HCT116 (cell line): ENCODE data around the gene SYNGAP1. TPM values are rescaled to one million over a fixed set of nuclear protein-coding genes. Genes with fewer than 3 reads are reported as not detected.

Source experiments
- ATAC-seq: fragments of 200-7000 bp; cut with Tn5 transposase; 2 replicates; pipeline ENCODE4 v1.9.1; 2020; ENCODE audit warnings: mild to moderate bottlenecking, moderate library complexity
- BruUV-seq: library from RNA; stranded (reverse); fragments of 400-500 nt; replicated peaks from 2 replicates; lab custom pipeline; 2021; lab: Mats Ljungman, UMichigan
- CTCF ChIA-PET: fragments of 300-600 bp; sonication (Branson Sonifier 250); formaldehyde crosslinking; loops from one replicate; lab custom pipeline; 2021; ENCODE audit warnings: antibody characterized with exemption; lab: Charles Lee
- POLR2A ChIA-PET: fragments of 300-600, 350-600 bp; sonication (Branson Sonifier 250); formaldehyde crosslinking; loops from one replicate; lab custom pipeline; 2021; ENCODE audit warnings: antibody characterized with exemption; lab: Charles Lee
- RAD21 ChIA-PET, 2 experiments: fragments of 300-600 bp; sonication (Branson Sonifier 250); formaldehyde crosslinking; loops; one replicate each; lab custom pipeline; 2023; ENCODE audit warnings: low total read pairs in 2 of 2; ENCODE audit not compliant: uncharacterized antibody in 2 of 2, unreplicated experiment in 2 of 2, low non-redundant PET in 1 of 2; lab: Charles Lee
- DNase-seq: peaks from one replicate; pipeline ENCODE4 v3.0.0-alpha.2; 2010; ENCODE audit warnings: low read depth, low spot score
- H2AFZ ChIP-seq: fragments of 200-600 bp; shearing (Covaris generic), sonication (generic); 2 replicates; pipeline ENCODE4 v1.6.1; 2017; ENCODE audit warnings: low read depth, mixed run types, mixed read lengths, antibody characterized with exemption, low read length; ENCODE audit not compliant: poor library complexity, severe bottlenecking
- H3K27ac ChIP-seq: 2 replicates; pipeline ENCODE4 v1.5.1; 2012; ENCODE audit warnings: low read depth, low read length
- H3K27me3 ChIP-seq: fragments of 200-600 bp; sonication (generic); 2 replicates; pipeline ENCODE4 v1.6.1; 2016; ENCODE audit warnings: mixed run types, low read length, mixed read lengths; ENCODE audit not compliant: insufficient read depth
- H3K36me3 ChIP-seq, 2 experiments: fragments of 200-500 bp in 1 of 2; fragments of 200-600 bp in 1 of 2; sonication (Bioruptor generic) in 1 of 2; sonication (generic) in 1 of 2; 2 replicates each; pipeline versions ENCODE4 v1.5.1 to v1.6.1; 2014 to 2016; ENCODE audit warnings: low read length in 2 of 2, inconsistent platforms in 1 of 2, mixed read lengths in 1 of 2, mixed run types in 1 of 2; ENCODE audit not compliant: insufficient read depth in 2 of 2, control insufficient read depth in 1 of 2
- H3K4me1 ChIP-seq, 2 experiments: fragments of 200-600 bp in 1 of 2; sonication (generic) in 1 of 2; 2 replicates each; pipeline versions ENCODE4 v1.5.1 to v1.6.1; 2012 to 2017; ENCODE audit warnings: low read length in 2 of 2, inconsistent platforms in 1 of 2, mild to moderate bottlenecking in 1 of 2, mixed read lengths in 1 of 2, mixed run types in 1 of 2, moderate library complexity in 1 of 2; ENCODE audit not compliant: insufficient read depth in 2 of 2, control insufficient read depth in 1 of 2
- H3K4me2 ChIP-seq: fragments of 200-600 bp; sonication (generic); 2 replicates; pipeline ENCODE4 v1.6.1; 2017; ENCODE audit warnings: mixed run types, low read length, mixed read lengths
- H3K4me3 ChIP-seq, 2 experiments: fragments of 200-600 bp in 1 of 2; sonication (generic) in 1 of 2; replicated peaks in 1 of 2; 2 replicates each; pipeline ENCODE4 v1.5.1; 2011 to 2016; ENCODE audit warnings: low read length in 2 of 2, control low read depth in 1 of 2, low read depth in 1 of 2, mild to moderate bottlenecking in 1 of 2, mixed read lengths in 1 of 2, mixed run types in 1 of 2
- H3K79me2 ChIP-seq: fragments of 200-600 bp; sonication (generic); 2 replicates; pipeline ENCODE4 v1.6.1; 2017; ENCODE audit warnings: mild to moderate bottlenecking, mixed run types, low read length, moderate library complexity, mixed read lengths; ENCODE audit not compliant: insufficient read depth
- H3K9ac ChIP-seq: fragments of 200-600 bp; sonication (generic); 2 replicates; pipeline ENCODE4 v1.6.1; 2016; ENCODE audit warnings: low read length, mixed read lengths
- H3K9me2 ChIP-seq: fragments of 200-600 bp; sonication (generic), shearing (Covaris generic); 2 replicates; pipeline ENCODE4 v1.6.1; 2017; ENCODE audit warnings: mixed run types, mild to moderate bottlenecking, moderate library complexity; ENCODE audit not compliant: insufficient read depth
- H3K9me3 ChIP-seq, 2 experiments: fragments of 200-500 bp in 1 of 2; fragments of 200-600 bp in 1 of 2; sonication (Bioruptor generic) in 1 of 2; sonication (generic) in 1 of 2; 2 replicates each; pipeline ENCODE4 v1.6.1; 2014 to 2017; ENCODE audit warnings: low read length in 2 of 2, mixed read lengths in 2 of 2, inconsistent platforms in 1 of 2, low read depth in 1 of 2, mild to moderate bottlenecking in 1 of 2, mixed run types in 1 of 2, moderate library complexity in 1 of 2; ENCODE audit not compliant: control insufficient read depth in 1 of 2, insufficient read depth in 1 of 2
- H4K20me1 ChIP-seq: fragments of 200-600 bp; sonication (generic), shearing (Covaris generic); 2 replicates; pipeline ENCODE4 v1.6.1; 2017; ENCODE audit warnings: mixed run types, mild to moderate bottlenecking, moderate library complexity; ENCODE audit not compliant: insufficient read depth
- CBX3 ChIP-seq: IDR thresholded peaks from 2 replicates; pipeline ENCODE4 v1.6.1; 2012; ENCODE audit warnings: low read depth
- CEBPB ChIP-seq: IDR thresholded peaks from 2 replicates; pipeline ENCODE4 v1.6.1; 2012; ENCODE audit warnings: low read depth
- ELF1 ChIP-seq: IDR thresholded peaks from 2 replicates; pipeline ENCODE4 v1.6.1; 2012; ENCODE audit warnings: low read depth, borderline replicate concordance
- EZH2 ChIP-seq: fragments of 200-600 bp; sonication (generic); IDR thresholded peaks from 2 replicates; pipeline ENCODE4 v1.6.1; 2017; ENCODE audit warnings: antibody characterized with exemption, mixed run types
- EZH2phosphoT487 ChIP-seq: fragments of 200-600 bp; IDR thresholded peaks from 2 replicates; pipeline ENCODE4 v1.6.1; 2018; ENCODE audit warnings: antibody characterized with exemption, borderline replicate concordance
- FOSL1 ChIP-seq: IDR thresholded peaks from 2 replicates; pipeline ENCODE4 v1.6.1; 2012; ENCODE audit warnings: low read depth
- JUND ChIP-seq: IDR thresholded peaks from 2 replicates; pipeline ENCODE4 v1.6.1; 2012
- MAX ChIP-seq: IDR thresholded peaks from 2 replicates; pipeline ENCODE4 v1.6.1; 2012
- POLR2A ChIP-seq: IDR thresholded peaks from 2 replicates; pipeline ENCODE4 v1.7.0; 2011; ENCODE audit warnings: borderline replicate concordance; ENCODE audit not compliant: insufficient read depth, insufficient read length; ENCODE audit errors: extremely low read depth
- POLR2AphosphoS5 ChIP-seq: IDR thresholded peaks from 2 replicates; pipeline ENCODE4 v1.6.1; 2011; ENCODE audit warnings: mild to moderate bottlenecking, low read depth, low read length, moderate library complexity
- REST ChIP-seq: IDR thresholded peaks from 2 replicates; pipeline ENCODE4 v1.6.1; 2012; ENCODE audit warnings: low read depth
- SP1 ChIP-seq: IDR thresholded peaks from 2 replicates; pipeline ENCODE4 v1.6.1; 2012; ENCODE audit warnings: low read depth
- TCF7L2 ChIP-seq: IDR thresholded peaks from 2 replicates; pipeline ENCODE4 v1.7.0; 2011; ENCODE audit warnings: borderline replicate concordance, inconsistent platforms; ENCODE audit not compliant: insufficient read depth, insufficient read length; ENCODE audit errors: extremely low read depth
- YY1 ChIP-seq: IDR thresholded peaks from 2 replicates; pipeline ENCODE4 v1.6.1; 2011; ENCODE audit warnings: low read length, low read depth, moderate library complexity, mild to moderate bottlenecking; ENCODE audit not compliant: insufficient replicate concordance; ENCODE audit errors: extremely low read depth
- ZBTB33 ChIP-seq: IDR thresholded peaks from 2 replicates; pipeline ENCODE4 v1.6.1; 2011; ENCODE audit warnings: mild to moderate bottlenecking, low read length, moderate library complexity; ENCODE audit not compliant: insufficient replicate concordance; ENCODE audit errors: extremely low read depth
- ZFX ChIP-seq: fragments of 450-650 bp; IDR thresholded peaks from 2 replicates; pipeline ENCODE4 v1.6.1; 2017
- ZNF274 ChIP-seq: fragments of 200-500 bp; sonication (Bioruptor generic); IDR thresholded peaks from 2 replicates; pipeline ENCODE4 v1.6.1; 2014; ENCODE audit warnings: mild to moderate bottlenecking, low read depth, low read length, inconsistent platforms
- intact Hi-C: fragments of 100-400 bp; cut with micrococcal nuclease; formaldehyde crosslinking; loops from 2 replicates; pipeline ENCODE4 v1.10.0; 2022
- total RNA-seq: library from RNA; stranded (reverse); gene quantifications from one replicate; pipeline ENCODE4 v1.2.1, GENCODE V29; 2021; ENCODE audit not compliant: unreplicated experiment
- TF ChIP-seq, protein P1 (sequence below), 3 experiments: fragments of 200-600 bp in 1 of 3; sonication (generic) in 1 of 3; IDR thresholded peaks in 2 of 3; conservative IDR thresholded peaks in 1 of 3; 2 replicates each; pipeline ENCODE4 v1.5.1; 2012 to 2017; ENCODE audit warnings: low read depth in 2 of 3, low read length in 2 of 3, antibody characterized with exemption in 1 of 3, borderline replicate concordance in 1 of 3, control low read depth in 1 of 3, mild to moderate bottlenecking in 1 of 3, mixed read lengths in 1 of 3, mixed run types in 1 of 3, moderate library complexity in 1 of 3; ENCODE audit not compliant: insufficient read depth in 1 of 3
- TF ChIP-seq, protein P2 (sequence below): IDR thresholded peaks from 2 replicates; pipeline ENCODE4 v1.6.1; 2012

The SYNGAP1 gene
- total RNA-seq, 1 experiment from 2014 or later = 11.5 TPM

GRCh38 chr6:33416386-33417127, 3.3 kb upstream of the SYNGAP1 start:
- CTCF ChIA-PET = no interaction called here

More at GRCh38 chr6:33416386-33417127, 3.3 kb upstream of the SYNGAP1 start:
- H3K4me3 ChIP-seq = peak overlapping the region; percentile 86 to 94
- no TSS peak for BruUV-seq
- TF ChIP-seq EZH2phosphoT487 = no peak
- no peak for TF ChIP-seq ZFX
- TF ChIP-seq ELF1 = no peak
- no peak for TF ChIP-seq EZH2
- TF ChIP-seq MAX = no peak
- no peak for TF ChIP-seq REST
- TF ChIP-seq YY1 = no peak
- TF ChIP-seq, protein P1, sequence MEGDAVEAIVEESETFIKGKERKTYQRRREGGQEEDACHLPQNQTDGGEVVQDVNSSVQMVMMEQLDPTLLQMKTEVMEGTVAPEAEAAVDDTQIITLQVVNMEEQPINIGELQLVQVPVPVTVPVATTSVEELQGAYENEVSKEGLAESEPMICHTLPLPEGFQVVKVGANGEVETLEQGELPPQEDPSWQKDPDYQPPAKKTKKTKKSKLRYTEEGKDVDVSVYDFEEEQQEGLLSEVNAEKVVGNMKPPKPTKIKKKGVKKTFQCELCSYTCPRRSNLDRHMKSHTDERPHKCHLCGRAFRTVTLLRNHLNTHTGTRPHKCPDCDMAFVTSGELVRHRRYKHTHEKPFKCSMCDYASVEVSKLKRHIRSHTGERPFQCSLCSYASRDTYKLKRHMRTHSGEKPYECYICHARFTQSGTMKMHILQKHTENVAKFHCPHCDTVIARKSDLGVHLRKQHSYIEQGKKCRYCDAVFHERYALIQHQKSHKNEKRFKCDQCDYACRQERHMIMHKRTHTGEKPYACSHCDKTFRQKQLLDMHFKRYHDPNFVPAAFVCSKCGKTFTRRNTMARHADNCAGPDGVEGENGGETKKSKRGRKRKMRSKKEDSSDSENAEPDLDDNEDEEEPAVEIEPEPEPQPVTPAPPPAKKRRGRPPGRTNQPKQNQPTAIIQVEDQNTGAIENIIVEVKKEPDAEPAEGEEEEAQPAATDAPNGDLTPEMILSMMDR (IDR thresholded peaks at IDR 0.05 in 2 of 3, conservative IDR thresholded peaks at IDR 0.05 in 1 of 3; ENCODE audit: borderline replicate concordance in 1 of 3, insufficient read depth in 1 of 3, low read depth in 2 of 3, low read length in 2 of 3) = no peak
- TF ChIP-seq, protein P2, sequence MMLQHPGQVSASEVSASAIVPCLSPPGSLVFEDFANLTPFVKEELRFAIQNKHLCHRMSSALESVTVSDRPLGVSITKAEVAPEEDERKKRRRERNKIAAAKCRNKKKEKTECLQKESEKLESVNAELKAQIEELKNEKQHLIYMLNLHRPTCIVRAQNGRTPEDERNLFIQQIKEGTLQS = no peak
- no peak for TF ChIP-seq POLR2A
- TF ChIP-seq POLR2AphosphoS5 = no peak
- TF ChIP-seq ZBTB33 = no peak
- no peak for TF ChIP-seq JUND
- no peak for TF ChIP-seq TCF7L2
- no peak for TF ChIP-seq CBX3
- no peak for TF ChIP-seq FOSL1
- TF ChIP-seq ZNF274 = no peak
- no peak for TF ChIP-seq CEBPB
- TF ChIP-seq SP1 = no peak
- ChIA-PET RAD21 (no interaction called here), POLR2A (no interaction called here)
- no peaks in the 10 kb centered on the region for H3K9me3 ChIP-seq
- H3K9ac ChIP-seq = peak overlapping the region; percentile 81
- H4K20me1 ChIP-seq = no peaks in the 10 kb centered on the region
- peaks cover 13 to 31% of the 10 kb centered on the region in 2 experiments for H3K4me1 ChIP-seq
- ATAC-seq (no peak), DNase-seq (no peak)
- peaks cover 5 to 28% of the 10 kb centered on the region in 2 experiments; a peak in 3 of 4 replicates for H3K36me3 ChIP-seq
- intact Hi-C loops = loop anchor here (10.0 kb wide), 1 partner anchor 212 kb away; the partner anchor contains the start of genes HSD17B8, RING1, RXRB and SLC39A7
- H2AFZ ChIP-seq = no peak overlapping the region
- H3K27me3 ChIP-seq = no peaks in the 10 kb centered on the region
- H3K27ac ChIP-seq = peak overlapping the region; percentile 93
- H3K79me2 ChIP-seq = peaks cover 33% of the 10 kb centered on the region
- peak overlapping the region; percentile 97 for H3K4me2 ChIP-seq
- no peaks in the 10 kb centered on the region for H3K9me2 ChIP-seq
